ENCODE results near the gene NOD1. TPM values are rescaled to one million over a fixed set of nuclear protein-coding genes. Genes with fewer than 3 reads are reported as not detected.

The NOD1 gene
- total and polyA plus RNA-seq, 2 of the 8 experiments (the other 6 are each of a cell fraction or from before 2014, with no cell fraction given) = 3.8 to 6.5 TPM

GRCh38 chr7:30519122-30519521 lies 40.5 kb upstream of the NOD1 start (continued):
- TF ChIP-seq HDAC6 (IDR thresholded peaks at IDR 0.05; ENCODE audit: low read depth, low read length) = no peak
- no peak for TF ChIP-seq CHD1 (IDR thresholded peaks at IDR 0.05; ENCODE audit: low read depth, low read length)

Data from H1 (cell line).